GM12865 (cell line): ENCODE results near the gene ABCA4.

Experiments
- DNase-seq: peaks from one replicate; pipeline ENCODE4 v3.0.0; 2010; ENCODE audit warnings: low read depth
- H3K4me3 ChIP-seq: 2 replicates; pipeline ENCODE4 v1.5.1; 2011; ENCODE audit warnings: mild to moderate bottlenecking, low read depth, low read length, control low read depth
- CTCF ChIP-seq: IDR thresholded peaks from 2 replicates; pipeline ENCODE4 v1.5.1; 2011; ENCODE audit warnings: low read length, control low read depth, low read depth, inconsistent platforms; ENCODE audit not compliant: insufficient read depth; ENCODE audit errors: missing control alignments

Gene ABCA4

GRCh38 chr1:94037392-94038229 lies 83.3 kb downstream of the ABCA4 start:
- DNase-seq, result peak; percentile 73
- TF ChIP-seq CTCF, result no peak
- no peak overlapping the region for H3K4me3 ChIP-seq

DNA sequence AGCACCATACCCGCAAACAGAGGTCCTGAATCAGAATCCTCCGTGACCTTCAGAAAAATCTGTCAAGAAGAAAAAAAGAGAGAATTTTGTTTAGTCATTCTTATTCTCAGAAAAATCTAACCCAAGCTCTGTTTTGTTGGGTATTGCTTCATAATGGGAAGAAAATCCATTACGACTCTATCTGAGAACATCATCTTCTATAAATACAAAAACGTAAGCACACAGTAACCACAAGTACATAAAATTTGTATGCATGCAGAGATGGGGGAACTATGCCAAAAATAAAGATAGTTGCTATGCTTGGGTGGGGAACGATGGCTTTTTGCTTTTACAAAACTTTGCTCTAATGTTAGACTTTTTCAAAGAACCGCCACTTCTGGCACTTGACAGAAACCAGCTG lies 84.2 kb downstream of the ABCA4 start:
- no peak for TF ChIP-seq CTCF
- H3K4me3 ChIP-seq, result no peak overlapping the region
- DNase-seq, result no peak

DNA sequence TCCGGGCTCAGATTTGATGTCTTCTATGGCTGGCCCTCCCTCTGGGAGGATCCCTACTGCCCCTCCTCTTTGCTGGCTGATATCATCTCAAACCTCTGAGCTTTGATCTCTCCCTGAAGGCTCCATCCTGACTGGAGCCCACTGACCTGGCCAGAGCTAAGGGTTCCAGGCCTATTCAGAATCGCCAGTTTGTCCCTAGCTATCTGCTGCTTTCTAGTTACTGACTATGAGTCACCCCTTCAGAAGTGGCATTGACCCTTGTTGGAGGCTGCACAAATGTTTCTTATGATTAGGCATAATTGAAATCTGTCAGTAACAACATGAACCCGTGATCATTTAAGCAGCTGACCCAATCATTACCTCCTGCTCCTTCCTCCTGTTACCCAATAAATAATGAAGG lies 87.1 kb downstream of the ABCA4 start:
- TF ChIP-seq CTCF, result no peak
- H3K4me3 ChIP-seq, result no peak overlapping the region
- no peak for DNase-seq

DNA sequence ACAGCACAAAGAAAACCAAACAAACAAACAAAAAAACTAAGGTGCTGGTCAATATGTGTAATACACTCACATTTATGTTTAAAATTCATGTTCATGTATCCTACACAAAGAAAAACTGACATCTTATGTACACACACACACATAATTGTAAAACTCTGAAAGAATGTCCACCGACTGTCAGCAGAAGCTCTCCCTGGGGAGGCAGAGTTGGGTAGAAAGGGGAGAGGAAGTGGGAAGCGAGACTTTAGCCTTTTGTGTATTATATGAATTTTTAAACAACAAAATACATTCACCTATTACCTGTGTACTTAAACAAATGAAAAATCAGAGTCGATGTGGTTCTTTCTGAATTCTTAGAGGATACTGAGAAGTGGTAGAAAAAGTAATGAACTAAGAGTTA lies 88.3 kb downstream of the ABCA4 start:
- DNase-seq, result no peak
- no peak for TF ChIP-seq CTCF
- H3K4me3 ChIP-seq, result no peak overlapping the region

GRCh38 chr1:94031591-94031990 lies 89.4 kb downstream of the ABCA4 start:
- H3K4me3 ChIP-seq, result no peak overlapping the region
- no peak for TF ChIP-seq CTCF
- no peak for DNase-seq

DNA sequence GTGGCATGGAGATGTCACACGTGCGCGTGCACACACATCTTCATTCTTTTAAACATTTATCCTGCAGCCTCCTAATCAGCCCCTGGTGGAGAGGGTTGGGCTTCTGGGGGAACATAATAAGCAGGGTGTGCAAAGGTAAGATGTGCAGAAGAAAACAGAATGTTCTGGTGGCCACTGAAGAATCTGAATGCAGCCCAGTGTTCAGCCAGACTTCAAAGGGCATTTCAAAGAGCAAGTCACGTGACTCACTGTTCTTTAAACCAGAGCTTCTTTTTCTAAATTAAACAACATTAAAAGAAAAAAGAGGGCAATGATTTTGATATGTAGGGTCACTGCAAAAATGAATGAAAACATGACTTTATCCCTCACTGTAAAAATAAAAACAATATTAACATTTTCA lies 89.8 kb downstream of the ABCA4 start:
- H3K4me3 ChIP-seq, result no peak overlapping the region
- no peak for DNase-seq
- no peak for TF ChIP-seq CTCF
